BJ (cell line): ENCODE results near the gene RPAP3. TPM values are rescaled to one million over a fixed set of nuclear protein-coding genes. Genes with fewer than 3 reads are reported as not detected.

ENCODE experiments used
- CTCF ChIA-PET: fragments of 350-600 bp; formaldehyde crosslinking; extraction: SDS; loops from one replicate; lab custom pipeline; 2021; ENCODE audit warnings: antibody characterized with exemption, inconsistent platforms; lab: Yijun Ruan, JAX
- POLR2A ChIA-PET: fragments of 300-600 bp; sonication (Branson Sonifier 250); formaldehyde crosslinking; extraction: SDS; loops from one replicate; lab custom pipeline; 2021; ENCODE audit warnings: antibody characterized with exemption; lab: Charles Lee
- DNase-seq: peaks from one replicate; pipeline ENCODE4 v3.0.0-alpha.2; 2011; ENCODE audit warnings: low read depth
- H3K27me3 ChIP-seq: 2 replicates; pipeline ENCODE4 v1.6.0; 2011; ENCODE audit warnings: low read length; ENCODE audit not compliant: control insufficient read depth, insufficient read depth
- H3K36me3 ChIP-seq: 2 replicates; pipeline ENCODE4 v1.5.1; 2011; ENCODE audit warnings: low read length; ENCODE audit not compliant: control insufficient read depth, insufficient read depth
- H3K4me3 ChIP-seq: 2 replicates; pipeline ENCODE4 v1.5.1; 2011; ENCODE audit warnings: low read depth, mild to moderate bottlenecking, control low read depth, low read length
- polyA plus RNA-seq: library from polyadenylated mRNA; depleted of rRNA; stranded (reverse); fragments of >200 nt; gene quantifications from 2 replicates; pipeline ENCODE4 v1.2.3, GENCODE V29; 2011
- TF ChIP-seq, protein P1 (sequence below): IDR thresholded peaks from 2 replicates; pipeline ENCODE4 v1.5.1; 2011; ENCODE audit warnings: low read depth, mild to moderate bottlenecking, control low read depth, inconsistent platforms, low read length, moderate library complexity; ENCODE audit not compliant: insufficient read depth

Gene RPAP3
- polyA plus RNA-seq, 1 experiment, result 6.1 TPM

DNA sequence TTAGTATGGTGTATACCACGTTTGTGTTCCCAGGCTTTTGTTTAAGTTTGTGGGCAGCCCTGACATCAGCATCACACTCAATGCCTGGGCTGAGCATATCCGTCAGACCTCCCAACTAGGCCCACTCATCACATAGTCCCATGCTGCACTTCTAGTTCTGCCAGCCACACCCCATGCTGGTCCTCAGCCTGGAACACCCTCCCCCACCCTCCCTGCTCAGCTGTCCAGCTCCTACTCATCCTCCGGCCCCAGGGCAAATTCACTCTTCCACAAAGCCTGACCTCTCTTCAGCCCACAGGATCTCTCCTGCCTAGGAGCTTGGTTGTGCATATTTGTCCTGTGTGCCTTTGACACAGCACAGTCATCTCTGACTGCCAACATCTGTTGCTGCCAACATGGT, 23.4 kb upstream of the RPAP3 start:
- ChIA-PET CTCF (interaction anchor here (0.6 to 20.1 kb wide), 6 partner anchors 11 to 219 kb away, joined by 3 to 387 read pairs (median 40); partner anchors contain the start of gene SLC48A1), POLR2A (interaction anchor here (0.6 kb wide), 1 partner anchor 84 kb away, joined by 3 read pairs; no protein-coding TSS in a partner anchor)
- DNase-seq, result no peak
- peaks cover 3% of the 10 kb centered on the region; the same call in 1 of the 2 replicates for H3K27me3 ChIP-seq
- no peaks in the 10 kb centered on the region for H3K36me3 ChIP-seq
- H3K4me3 ChIP-seq, result no peak overlapping the region
- TF ChIP-seq, protein P1, sequence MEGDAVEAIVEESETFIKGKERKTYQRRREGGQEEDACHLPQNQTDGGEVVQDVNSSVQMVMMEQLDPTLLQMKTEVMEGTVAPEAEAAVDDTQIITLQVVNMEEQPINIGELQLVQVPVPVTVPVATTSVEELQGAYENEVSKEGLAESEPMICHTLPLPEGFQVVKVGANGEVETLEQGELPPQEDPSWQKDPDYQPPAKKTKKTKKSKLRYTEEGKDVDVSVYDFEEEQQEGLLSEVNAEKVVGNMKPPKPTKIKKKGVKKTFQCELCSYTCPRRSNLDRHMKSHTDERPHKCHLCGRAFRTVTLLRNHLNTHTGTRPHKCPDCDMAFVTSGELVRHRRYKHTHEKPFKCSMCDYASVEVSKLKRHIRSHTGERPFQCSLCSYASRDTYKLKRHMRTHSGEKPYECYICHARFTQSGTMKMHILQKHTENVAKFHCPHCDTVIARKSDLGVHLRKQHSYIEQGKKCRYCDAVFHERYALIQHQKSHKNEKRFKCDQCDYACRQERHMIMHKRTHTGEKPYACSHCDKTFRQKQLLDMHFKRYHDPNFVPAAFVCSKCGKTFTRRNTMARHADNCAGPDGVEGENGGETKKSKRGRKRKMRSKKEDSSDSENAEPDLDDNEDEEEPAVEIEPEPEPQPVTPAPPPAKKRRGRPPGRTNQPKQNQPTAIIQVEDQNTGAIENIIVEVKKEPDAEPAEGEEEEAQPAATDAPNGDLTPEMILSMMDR, result no peak

DNA sequence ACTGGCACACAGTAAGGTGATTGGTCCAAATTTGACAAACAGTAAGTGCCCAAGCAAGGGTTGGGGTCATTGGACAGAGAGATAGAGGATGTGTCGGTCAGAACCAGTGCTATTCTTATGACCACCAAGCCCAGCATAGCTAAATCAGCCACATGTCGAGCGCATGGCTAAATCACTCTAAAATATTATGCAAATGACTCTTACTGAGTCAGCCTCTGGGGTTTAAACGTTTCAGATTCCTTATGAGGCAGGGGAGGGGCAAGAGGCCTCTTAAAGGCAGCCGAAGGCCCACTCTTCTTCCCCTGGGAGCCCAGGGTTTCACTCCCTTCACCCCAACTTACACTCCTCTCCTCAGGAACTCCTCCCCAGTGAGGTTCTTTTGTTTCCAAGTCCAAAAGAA, 20.1 kb upstream of the RPAP3 start:
- no peak overlapping the region for H3K4me3 ChIP-seq
- ChIA-PET CTCF (interaction anchor here (0.6 to 20.1 kb wide), 10 partner anchors 10 to 1098 kb away, joined by 3 to 387 read pairs (median 12); partner anchors contain the start of gene SLC48A1), POLR2A (no interaction called here)
- no peaks in the 10 kb centered on the region for H3K27me3 ChIP-seq
- no peaks in the 10 kb centered on the region; the same call in 1 of the 2 replicates for H3K36me3 ChIP-seq
- TF ChIP-seq, protein P1, result no peak
- no peak for DNase-seq

DNA sequence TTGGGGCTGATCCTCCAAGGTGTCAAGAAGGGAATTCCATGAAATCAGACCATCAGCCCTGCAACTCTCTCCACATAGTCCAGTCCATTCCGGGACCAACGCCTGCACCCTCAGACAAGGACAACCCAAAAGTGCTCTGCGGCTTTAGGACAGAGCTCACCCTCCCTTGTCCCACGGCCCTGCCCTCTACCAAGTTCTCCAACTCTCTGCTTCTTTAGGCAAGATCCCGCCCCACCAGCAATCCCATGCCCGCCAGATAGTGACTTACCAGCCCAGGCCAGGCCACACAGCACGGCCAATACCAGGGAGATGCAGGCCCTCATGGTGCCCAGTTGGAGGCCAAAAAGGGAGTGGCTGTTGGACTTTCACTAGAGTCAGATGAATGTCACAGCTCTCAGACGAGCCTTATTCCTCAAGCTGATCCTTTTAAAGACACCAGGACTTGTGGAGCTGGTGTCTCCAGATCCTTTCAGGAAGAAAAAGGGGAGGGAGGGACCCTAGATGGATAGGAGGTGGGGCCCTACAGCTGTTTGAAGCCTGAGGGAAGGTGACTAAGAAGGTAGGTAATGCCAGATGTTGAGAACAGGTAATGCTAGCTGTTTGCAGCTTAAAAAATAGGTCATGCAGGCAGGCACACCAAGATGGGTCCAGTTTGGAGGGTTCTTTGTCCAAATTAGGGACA, 19.4 kb upstream of the RPAP3 start, which contains the start of gene ENDOU:
Gene ENDOU, minus strand, starts transcription at position 400 of the 682 bp plus-strand sequence. Its CDS starts 77 bp downstream, at position 323.
- H3K4me3 ChIP-seq, result no peak within 1 kb of the TSS
- TF ChIP-seq, protein P1, result no peak
- H3K27me3 ChIP-seq, result no peaks in the 10 kb centered on the region
- ChIA-PET POLR2A (no interaction called here), CTCF (interaction anchor here (0.6 to 20.1 kb wide), 11 partner anchors 9 to 1097 kb away, joined by 3 to 387 read pairs (median 7); partner anchors contain the start of gene SLC48A1)
- no peak for DNase-seq
- H3K36me3 ChIP-seq, result no peaks in the 10 kb centered on the region; the same call in 1 of the 2 replicates

DNA sequence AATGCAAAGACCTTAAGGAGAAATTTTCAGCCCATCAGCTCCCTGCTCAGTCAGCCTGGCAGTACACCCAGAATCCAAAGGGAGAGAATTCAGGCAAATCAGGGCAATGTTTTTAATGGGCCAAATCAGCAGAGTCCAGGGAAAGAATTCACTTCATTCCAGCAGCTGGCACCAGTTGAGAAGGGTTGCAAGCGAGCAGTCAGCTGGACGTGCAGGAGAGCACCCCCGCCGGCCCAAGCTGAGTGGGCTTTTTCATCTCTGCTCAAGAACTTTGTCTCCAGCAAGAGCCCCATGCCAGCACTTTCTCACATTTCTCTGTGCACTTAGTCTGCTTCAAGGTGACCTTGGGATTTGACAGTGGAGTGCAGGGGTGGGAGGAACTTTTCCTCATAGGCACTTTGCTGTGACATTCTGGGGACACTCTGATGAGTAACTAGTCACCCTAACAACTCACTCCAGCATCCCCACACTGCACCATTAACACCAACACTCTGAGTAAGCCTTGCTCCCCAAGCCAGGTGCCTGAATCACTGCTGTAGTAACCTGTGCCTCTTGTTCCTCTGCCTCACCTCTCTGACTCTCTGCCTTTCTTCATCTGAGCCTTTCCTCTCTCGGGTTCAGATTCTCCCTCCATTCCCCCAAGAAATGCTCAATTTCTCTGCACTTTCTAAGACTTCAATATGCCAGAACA, 17.3 kb upstream of the RPAP3 start:
- DNase-seq, result no peak
- Histone ChIP-seq H3K36me3 (no peaks in the 10 kb centered on the region; the same call in 1 of the 2 replicates), H3K4me3 (no peak overlapping the region), H3K27me3 (no peaks in the 10 kb centered on the region)
- TF ChIP-seq, protein P1, result no peak
- CTCF ChIA-PET, result interaction anchor here (1.0 to 20.1 kb wide), 6 partner anchors 8 to 113 kb away, joined by 3 to 387 read pairs (median 8); partner anchors contain the start of gene SLC48A1
- POLR2A ChIA-PET, result no interaction called here
